Stomach (tissue), 4 donors: ENCODE measurements around the gene PROSER3.

Experiments used
- POLR2A ChIP-seq, 4 donors: fragments of 450-650 bp; IDR thresholded peaks; one replicate each; pipeline ENCODE4 v1.6.1; 2016; ENCODE audit warnings: antibody characterized with exemption in 4 of 4, control low read depth in 2 of 4, mild to moderate bottlenecking in 1 of 4, moderate library complexity in 1 of 4
- TF ChIP-seq, protein P1 (sequence below), 7 experiments: fragments of 450-650 bp in 4 of 7; fragments of 200-600 bp in 3 of 7; sonication (generic) in 3 of 7; IDR thresholded peaks; one replicate each; pipeline ENCODE4 v1.5.1; 2016 to 2019; ENCODE audit warnings: antibody characterized with exemption in 7 of 7, control low read depth in 2 of 7, mild to moderate bottlenecking in 1 of 7

DNA sequence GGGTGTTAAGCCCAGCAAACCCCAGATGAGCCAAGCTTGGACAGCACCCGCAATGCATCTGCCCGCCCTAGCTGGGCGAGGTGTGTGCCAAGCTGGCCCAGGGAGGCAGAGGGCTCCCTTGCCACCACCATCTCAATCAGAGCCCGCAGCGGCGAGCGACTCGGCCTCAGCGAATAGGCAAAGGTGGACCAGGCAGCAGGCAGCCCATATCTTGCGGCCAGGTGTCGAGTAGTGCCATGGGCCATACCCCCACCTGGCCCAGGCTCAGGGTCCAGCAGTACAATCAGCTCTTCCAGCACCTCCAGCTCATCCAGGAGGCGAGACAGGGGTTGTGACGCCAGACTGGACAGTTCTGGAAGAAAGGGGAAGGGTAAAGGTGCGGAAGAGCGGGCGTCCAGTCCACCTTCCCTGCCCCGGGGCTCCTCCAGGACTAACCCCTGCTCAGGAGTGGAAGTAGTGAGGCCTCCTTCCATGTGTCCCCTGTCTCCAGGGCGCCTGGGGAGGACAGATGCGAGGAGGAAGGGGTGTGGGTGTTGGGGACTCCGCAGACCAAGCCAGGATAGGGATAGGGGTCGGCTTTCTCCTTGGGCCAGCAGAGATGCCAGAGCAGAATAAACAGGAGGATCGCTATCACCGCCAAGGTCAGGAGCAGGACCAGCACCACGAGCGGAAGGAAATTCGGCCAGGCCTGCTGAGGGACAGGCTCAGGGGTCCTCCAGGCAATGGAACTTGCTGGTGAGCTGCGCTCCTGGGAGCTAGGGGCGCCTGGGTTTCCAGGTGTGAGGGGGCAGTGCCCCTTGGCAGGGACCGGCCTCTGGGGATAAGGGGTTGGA lies 18.5 kb upstream of the PROSER3 start:
- TF ChIP-seq POLR2A (IDR thresholded peaks at IDR 0.05): no peak
- TF ChIP-seq, protein P1, sequence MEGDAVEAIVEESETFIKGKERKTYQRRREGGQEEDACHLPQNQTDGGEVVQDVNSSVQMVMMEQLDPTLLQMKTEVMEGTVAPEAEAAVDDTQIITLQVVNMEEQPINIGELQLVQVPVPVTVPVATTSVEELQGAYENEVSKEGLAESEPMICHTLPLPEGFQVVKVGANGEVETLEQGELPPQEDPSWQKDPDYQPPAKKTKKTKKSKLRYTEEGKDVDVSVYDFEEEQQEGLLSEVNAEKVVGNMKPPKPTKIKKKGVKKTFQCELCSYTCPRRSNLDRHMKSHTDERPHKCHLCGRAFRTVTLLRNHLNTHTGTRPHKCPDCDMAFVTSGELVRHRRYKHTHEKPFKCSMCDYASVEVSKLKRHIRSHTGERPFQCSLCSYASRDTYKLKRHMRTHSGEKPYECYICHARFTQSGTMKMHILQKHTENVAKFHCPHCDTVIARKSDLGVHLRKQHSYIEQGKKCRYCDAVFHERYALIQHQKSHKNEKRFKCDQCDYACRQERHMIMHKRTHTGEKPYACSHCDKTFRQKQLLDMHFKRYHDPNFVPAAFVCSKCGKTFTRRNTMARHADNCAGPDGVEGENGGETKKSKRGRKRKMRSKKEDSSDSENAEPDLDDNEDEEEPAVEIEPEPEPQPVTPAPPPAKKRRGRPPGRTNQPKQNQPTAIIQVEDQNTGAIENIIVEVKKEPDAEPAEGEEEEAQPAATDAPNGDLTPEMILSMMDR (IDR thresholded peaks at IDR 0.05): no peak
